NB4 (cell line): ENCODE results near the gene FPGS.

Experiments
- DNase-seq: peaks from one replicate; pipeline ENCODE4 v3.0.0; 2010; ENCODE audit warnings: low read depth
- H3K4me3 ChIP-seq: one replicate; pipeline ENCODE4 v1.5.1; 2011; ENCODE audit warnings: mild to moderate bottlenecking, low read depth, low read length, moderate library complexity
- CTCF ChIP-seq: IDR thresholded peaks from one replicate; pipeline ENCODE4 v1.5.1; 2012; ENCODE audit warnings: low read depth, low read length
- MAX ChIP-seq: IDR thresholded peaks from 2 replicates; pipeline ENCODE4 v1.6.1; 2011; ENCODE audit warnings: low read depth, low read length
- MYC ChIP-seq: IDR thresholded peaks from 2 replicates; pipeline ENCODE4 v1.6.1; 2011; ENCODE audit warnings: low read depth, low read length
- POLR2A ChIP-seq: IDR thresholded peaks from 2 replicates; pipeline ENCODE4 v1.6.1; 2011; ENCODE audit warnings: mild to moderate bottlenecking; ENCODE audit not compliant: insufficient read length; ENCODE audit errors: extremely low read depth

Gene FPGS

GRCh38 chr9:127785023-127785932, 17.4 kb upstream of the FPGS start:
- H3K4me3 ChIP-seq: peak overlapping the region; percentile 55
- DNase-seq: peak; percentile 91
- no peak for TF ChIP-seq MYC
- TF ChIP-seq MAX: no peak
- TF ChIP-seq POLR2A: no peak
- TF ChIP-seq CTCF: peak; percentile 52

- peak within 1 kb of the TSS; percentile 86 for H3K4me3 ChIP-seq
- DNase-seq: peak; percentile 91
- peak; percentile 40; the same call in 1 of the 2 replicates for TF ChIP-seq MYC
- peak; percentile 61 for TF ChIP-seq POLR2A
- TF ChIP-seq CTCF: no peak
- TF ChIP-seq MAX: no peak
Observed at GRCh38 chr9:127785933-127786772, 16.5 kb upstream of the FPGS start, which contains the start of gene CDK9. Gene CDK9, plus strand, starts transcription at chr9:127786034. Its CDS starts 115 bp downstream, at chr9:127786149.

- no peak for DNase-seq
- TF ChIP-seq POLR2A (no peak), CTCF (peak; percentile 16)
- peak overlapping the region; percentile 86 for H3K4me3 ChIP-seq
Observed at GRCh38 chr9:127786773-127787104, 15.9 kb upstream of the FPGS start.

- DNase-seq: no peak
- TF ChIP-seq POLR2A: no peak
- no peak for TF ChIP-seq CTCF
- no peak for TF ChIP-seq MYC
- TF ChIP-seq MAX: no peak
- no peak overlapping the region for H3K4me3 ChIP-seq
Observed at GRCh38 chr9:127788337-127789011, 14.2 kb upstream of the FPGS start.

- DNase-seq: no peak
- TF ChIP-seq CTCF (no peak), POLR2A (no peak), MAX (no peak), MYC (no peak)
- no peak overlapping the region for H3K4me3 ChIP-seq
Observed at GRCh38 chr9:127789179-127789578, 13.5 kb upstream of the FPGS start.
